HG03103 (cell line): Measurements from ENCODE around the gene BRPF1.
A peak's percentile ranks its signal among the peaks of the same experiment; 100 is the strongest.

ENCODE experiments used
- ATAC-seq: cut with Tn5 transposase; IDR thresholded peaks from one replicate; pipeline ENCODE4 v1.9.1; 2021; ENCODE audit warnings: low read depth; ENCODE audit not compliant: unreplicated experiment

The BRPF1 gene

DNA sequence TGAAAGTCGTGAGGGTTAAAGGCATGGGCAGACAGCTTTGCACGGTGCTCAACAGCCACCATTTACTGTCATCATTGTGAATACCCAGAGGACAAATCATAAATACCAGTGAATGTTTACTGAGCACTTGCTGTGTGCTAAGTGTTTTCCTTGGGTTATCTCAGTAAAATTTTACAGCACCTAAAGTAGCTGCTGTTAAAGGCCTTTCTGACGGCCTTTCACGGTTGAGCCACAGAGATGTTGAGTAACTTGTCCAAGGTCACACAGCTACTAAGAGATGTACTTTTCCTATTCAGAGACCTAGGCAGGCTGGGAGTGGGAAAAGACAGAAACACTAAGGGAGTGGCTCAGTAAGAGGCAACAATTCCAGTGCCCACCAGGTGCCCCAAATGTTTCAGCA is 28.3 kb upstream of the BRPF1 start:
- no peak for ATAC-seq

DNA sequence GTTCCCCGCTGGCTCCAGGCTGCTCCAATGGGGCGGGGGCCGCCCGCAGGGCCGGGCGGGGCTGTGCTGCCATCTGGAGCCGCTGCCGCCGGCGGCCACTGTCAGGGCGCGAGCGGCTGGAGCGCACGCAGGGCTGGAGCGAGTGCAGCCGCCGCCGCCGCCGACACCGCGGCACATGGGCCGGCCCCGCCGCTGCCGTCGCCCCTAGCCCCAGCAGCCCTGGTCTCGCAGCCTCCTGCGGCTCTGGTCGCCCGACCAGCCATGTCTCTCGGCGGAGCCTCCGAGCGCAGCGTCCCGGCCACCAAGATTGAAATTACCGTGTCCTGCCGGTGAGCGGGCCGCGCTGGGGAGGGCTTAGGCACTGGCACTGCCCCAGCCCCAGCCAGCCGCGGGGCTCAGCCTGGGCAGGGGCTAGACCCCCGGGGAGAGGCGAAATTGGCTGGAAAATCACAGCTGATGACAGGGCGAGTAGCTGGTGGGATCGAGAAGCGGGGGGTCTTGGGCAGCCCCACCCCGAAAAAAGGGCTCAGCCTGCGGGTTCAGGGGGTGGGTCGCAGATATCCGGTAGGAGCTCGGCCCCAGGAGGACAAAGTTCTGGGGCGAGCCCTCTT is 27.7 kb upstream of the BRPF1 start, which contains the start of gene CPNE9:
Gene CPNE9, plus strand, starts transcription at position 98 of the 611 bp plus-strand sequence. Its CDS starts 164 bp downstream, at position 262.
- ATAC-seq: no peak

DNA sequence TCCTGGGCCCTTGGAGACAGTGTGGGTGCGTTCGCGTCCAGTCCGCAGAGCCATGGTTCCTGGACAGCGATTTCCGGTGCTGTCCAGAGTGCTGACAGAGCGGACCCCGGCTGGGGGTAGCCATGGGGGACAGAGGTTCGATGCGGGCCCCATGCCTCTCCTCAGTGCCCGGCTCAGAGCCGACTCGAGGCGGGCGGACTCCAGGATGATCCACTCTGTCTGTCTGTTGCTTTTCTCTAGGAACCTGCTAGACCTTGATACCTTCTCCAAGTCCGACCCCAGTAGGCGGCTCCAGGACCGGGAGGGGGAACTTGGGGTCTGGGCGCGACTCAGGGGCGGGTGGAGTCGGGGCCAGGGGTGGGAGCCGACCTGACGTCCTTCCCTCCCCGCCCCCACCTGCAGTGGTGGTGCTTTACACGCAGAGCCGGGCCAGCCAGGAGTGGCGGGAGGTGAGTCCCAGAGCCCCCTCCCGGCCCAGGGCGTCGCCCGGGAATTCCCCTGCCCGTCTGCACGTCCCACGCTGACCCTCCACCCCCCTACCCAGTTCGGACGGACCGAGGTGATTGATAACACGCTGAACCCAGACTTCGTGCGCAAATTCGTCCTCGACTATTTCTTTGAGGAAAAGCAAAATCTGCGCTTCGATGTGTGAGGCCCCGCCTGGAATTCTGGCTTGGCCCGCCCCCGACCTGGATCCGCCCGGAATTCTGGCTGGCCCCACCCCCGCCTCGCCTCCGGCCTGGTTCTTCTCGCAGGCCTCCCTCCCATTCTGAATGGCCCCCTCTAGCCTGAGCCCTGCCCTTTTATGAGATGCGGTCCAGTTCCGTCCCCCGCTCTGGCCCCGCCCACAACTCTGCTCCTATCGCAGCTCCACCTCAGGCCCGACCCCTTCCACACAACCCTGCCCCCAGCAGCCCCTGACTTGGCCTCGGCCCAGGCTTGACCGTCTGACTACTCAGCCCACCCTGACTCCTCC is 26.9 kb upstream of the BRPF1 start:
- ATAC-seq: no peak

DNA sequence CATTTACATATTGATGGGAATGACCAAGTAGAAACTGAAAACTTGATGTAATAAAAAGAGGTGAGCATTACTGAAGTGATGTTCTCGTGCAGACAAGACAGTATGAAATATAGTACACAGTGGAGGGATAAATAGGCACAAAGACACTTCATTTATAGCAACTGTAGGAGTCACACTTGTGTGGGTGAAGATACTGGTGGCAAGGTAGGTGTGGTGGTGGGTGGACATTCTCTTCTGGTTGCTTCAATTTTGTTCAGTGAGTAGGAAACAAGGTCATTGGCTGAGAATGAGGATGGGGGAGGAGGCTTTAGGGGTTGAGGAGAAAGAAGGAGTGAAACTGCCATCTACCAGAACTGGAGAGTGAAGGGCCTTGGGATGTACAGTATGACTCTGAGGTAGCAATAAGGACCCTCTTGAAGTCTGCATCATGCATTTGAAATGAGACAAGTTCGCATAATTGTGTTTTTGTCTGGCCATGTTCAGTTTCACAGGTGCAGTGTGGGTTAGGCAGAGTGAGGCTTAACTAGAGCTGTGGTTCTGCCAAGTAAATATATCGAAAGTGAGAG is 21.3 kb upstream of the BRPF1 start:
- ATAC-seq: no peak

DNA sequence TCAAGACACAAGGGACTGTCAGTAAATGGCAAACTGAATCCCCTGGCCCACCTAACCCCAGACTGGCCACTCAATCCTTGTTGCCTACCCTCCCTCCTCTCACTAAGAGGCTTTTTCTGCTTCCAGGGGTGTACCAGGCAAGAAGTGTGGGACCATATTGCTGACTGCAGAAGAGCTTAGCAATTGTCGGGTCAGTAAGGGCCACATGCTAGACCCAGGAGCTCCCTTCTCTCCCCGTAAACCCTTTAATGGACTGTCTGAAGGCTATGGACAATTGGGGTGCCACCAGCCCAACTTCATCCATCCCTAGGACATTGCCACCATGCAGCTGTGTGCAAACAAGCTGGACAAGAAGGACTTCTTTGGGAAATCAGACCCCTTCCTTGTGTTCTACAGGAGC is 19.1 kb upstream of the BRPF1 start:
- no peak for ATAC-seq

DNA sequence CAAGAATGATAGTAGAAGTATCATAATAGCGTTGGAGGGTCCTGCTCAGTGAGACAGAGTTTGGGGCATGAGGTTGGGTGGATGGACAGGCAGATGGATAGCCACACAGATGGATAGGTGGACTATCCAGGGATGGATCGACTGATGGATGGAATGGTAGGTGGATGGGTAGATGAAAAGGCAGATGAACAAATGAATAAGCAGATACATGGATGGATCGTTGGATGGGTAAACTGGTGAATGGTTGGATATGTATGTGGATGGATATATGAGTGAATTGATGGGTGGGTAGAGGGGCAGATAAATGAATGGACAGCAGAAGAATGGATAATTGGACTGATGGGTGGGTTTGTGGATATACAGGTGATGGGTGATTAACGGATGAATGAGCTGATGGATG is 18.4 kb upstream of the BRPF1 start:
- ATAC-seq: no peak

DNA sequence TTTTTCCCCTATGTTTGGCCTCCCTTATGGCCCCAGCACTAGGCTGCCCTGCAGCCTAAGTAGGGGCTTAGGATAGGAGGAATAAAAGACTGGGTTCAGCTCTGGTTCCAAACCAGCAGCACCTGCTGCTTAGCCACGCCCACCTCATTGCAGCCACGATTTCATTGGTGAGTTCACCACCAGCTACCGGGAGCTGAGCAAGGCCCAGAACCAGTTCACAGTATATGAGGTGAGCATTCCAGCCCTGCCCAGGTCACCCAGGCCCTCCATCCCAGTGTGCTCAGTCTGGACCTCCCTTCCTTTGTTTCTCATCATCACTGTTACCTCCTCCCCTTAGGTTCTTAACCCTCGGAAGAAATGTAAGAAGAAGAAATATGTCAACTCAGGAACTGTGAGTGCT is 16.4 kb upstream of the BRPF1 start:
- ATAC-seq: no peak

DNA sequence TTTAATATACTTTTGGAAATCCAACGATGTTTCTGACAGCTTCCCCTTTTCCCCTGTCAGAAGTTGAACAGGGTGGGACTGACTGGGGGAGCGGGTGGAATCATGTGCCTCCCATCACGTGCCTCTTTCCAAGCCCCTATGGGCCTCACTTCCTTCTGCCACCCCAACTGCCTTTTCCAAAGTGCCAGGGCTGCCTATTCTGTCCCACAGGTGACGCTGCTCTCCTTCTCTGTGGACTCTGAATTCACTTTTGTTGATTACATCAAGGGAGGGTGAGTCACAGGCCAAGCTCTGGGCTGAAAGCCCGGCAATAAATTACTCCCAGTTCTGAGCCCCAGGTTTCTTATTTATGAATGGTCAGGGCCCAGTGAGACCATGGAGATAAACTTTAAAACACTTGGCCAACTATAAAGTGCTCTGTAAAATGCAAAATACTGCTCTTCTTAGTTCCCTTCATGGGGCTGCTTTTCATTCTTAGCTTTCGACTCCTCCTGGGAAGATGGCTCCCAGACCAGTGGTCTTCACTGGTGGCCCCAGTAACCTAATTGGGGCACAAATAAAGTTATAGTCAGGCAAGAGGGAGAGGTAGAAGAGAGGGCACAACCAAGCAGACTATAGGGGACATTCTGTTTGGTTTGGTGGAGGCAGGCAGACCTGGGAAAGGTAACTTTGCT is 15.6 kb upstream of the BRPF1 start:
- ATAC-seq: no peak

DNA sequence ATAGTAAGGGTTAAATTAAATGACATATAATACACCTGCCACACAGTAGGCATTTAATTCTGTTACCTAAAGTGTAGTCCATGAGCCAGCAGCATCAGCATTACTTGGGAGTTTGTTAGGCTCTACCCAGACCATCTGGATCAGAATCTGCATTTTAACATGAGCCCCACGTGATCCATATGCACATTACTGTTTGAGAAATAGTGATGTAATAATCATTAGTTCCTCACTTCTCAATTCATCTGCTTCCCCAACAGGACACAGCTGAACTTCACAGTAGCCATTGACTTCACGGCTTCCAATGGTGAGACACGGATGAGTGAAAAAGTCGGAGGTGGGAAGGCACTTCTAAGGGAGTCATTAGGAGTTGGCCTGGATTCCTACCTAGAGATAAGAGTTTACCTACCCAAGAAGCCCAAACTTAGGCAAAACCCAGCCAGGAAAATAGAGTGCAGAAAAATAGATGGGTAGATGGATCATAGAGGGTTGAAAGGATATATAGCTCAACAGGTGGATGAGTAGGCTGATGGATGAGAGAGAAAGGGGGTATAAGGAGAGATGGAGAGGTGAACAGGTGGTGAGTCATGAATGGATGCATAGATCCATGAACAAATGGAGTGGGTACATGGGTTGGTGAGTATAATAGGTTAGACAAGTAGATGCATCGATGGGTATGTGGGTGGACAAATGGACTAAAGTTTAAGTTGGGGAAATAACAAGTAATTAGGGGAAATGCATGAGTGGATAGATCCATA is 14.6 kb upstream of the BRPF1 start:
- ATAC-seq: no peak

DNA sequence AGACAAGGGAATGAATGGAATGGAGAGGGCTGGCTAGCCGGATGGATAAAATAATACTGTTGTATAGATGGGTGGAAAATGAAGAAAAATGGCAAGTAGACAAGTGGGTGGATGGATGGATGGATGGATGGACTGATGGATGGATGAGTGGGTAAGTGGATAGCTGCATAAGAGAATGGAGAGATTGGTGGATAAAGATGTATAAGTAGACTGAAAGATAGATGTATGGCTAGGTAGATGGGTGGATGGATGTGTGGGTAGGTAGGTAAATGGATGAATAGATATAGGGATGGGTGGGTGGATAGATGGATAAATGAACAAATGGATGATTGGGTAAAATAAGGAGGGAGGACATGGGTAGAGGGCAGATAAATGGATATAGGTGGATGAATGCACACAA is 14.0 kb upstream of the BRPF1 start:
- ATAC-seq: no peak

DNA sequence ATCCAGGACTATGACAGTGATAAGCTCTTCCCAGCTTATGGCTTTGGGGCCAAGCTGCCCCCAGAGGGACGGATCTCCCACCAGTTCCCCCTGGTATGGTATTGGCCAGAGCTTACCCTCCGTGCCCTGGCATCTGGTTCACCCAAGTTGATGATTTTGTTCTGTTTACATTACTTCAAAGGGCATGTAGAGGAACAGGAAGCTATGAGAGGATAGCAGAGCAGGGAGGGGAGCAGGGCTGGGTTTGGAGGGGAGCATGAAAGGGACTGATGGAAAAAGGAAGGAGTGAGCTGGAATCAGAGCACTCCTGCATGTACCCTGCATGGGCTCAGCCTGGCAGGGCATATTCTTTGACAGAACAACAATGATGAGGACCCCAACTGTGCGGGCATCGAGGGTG is 13.4 kb upstream of the BRPF1 start:
- ATAC-seq: no peak

DNA sequence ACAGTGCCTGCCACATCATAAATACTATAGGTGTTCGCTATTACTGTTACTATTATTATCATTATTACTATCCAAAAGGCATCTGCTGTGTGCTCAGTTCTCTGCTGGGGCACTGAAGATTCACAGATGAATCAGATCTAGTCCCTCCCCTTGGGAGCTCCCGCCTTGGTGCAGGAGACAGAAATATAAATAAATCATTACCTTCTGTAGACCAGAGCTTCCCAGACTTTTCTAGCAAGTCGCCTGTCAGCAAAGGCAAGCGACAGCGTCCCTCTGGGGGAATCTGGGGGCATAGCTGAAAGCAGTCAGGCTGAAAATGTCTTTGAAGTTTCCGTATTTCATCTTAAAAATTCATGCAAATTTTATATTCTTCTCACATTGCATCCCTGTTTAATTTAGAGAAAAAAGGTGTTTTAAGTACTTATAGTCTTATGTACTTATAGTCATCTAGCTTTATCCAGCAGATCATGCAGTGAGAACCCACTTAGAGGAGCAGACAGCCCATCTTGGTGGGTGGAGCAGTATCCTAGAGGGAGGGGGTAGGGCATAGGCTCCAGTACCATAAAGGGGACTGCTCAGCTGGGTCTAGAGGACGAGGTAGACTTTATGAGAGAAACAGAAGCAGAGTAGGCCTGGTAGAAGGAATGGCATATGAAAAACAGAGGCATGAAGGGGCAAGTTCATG is 10.4 kb upstream of the BRPF1 start:
- no peak for ATAC-seq

DNA sequence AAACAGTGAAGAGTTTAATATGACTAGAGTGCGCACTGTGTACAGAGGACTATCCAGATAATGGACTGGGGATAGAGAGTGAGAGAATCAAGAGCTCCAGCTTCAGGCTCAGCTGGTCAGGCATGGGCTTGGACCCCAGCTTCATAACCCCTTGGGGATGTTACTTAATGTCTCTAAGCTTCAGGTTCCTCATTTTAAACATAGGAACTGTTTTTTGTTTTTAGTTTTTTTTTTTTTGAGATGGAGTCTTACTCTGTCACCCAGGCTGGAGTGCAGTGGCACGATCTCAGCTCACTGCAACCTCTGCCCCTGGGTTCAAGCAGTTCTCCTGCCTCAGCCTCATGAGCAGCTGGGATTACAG is 9.9 kb upstream of the BRPF1 start:
- no peak for ATAC-seq

DNA sequence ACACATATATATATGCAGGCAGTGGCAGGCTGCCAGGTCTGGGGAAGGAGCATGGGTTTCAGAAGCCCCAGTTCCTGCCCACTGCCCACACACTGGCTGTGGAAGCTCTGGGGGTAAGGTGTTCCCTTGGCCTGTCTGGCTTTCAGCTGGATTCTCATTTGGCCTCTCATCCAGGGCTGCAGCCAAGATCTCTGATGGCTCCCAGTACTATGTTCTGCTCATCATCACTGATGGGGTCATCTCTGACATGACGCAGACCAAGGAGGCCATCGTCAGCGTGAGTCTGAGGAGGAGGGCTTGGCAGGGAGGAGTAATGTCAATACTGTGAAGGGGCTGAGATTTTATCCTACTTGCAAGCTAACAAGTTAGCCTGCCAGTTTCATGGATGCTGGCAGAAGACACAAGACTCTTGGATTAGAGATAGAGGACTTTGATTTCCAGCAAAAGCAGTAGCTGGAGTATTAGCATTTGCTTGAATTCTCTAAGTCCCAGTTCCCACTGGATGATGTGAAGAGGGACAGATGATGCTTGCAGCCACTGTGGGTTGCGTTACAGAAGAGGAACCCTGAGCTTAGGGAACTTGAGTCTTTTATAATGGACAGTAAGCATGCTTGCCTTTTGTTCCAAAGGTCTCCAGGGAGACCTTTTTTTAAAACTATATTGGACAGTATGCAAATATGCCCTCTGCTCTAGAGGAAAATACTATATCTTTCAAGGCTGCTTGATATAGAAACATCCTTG is 5.6 kb upstream of the BRPF1 start:
- no peak for ATAC-seq

DNA sequence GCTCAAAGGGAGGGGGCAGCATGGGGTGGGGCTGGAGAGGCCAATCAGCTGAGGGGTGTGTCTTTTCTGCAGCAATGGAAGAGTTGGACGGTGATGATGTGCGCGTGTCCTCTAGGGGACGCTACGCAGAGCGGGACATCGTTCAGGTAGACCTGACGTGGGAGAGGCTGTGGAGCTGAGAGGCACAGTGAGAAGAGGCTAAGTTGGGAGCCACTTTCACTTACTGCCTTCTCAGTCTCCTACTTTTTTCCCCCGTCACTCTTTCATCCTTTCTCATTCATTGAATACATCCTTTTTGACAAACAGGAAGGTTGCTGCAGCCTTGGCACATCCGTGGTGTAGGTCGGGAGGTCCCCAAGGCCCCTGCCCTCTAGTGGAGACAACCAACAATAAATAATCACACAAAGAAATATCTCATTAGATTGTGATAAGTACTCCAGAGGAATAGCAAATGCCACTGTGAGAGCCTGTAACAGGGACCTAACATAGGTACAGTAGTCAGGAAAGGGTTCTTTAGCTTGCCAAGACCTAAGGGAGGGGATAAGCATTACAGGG is 4.4 kb upstream of the BRPF1 start:
- ATAC-seq: no peak

DNA sequence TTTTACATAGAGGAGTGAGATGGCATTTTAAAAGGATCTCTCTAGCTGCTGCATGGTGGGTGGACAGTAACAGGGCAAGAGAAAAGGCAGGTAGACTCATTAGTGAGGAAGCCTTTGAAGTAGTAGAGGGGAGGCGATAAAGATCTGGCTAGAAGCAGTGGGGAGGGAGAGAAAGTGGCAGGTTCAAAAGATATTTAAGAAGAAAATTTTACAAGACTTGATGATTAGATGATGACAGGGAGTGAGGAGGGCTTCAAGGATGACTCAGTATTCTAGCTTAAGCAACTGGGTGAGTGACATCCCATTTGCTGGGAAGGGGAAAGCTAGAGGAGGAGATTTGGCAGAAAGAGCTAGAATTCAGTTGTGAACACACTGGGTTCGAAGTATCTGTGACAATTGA is 3.8 kb upstream of the BRPF1 start:
- ATAC-seq: no peak

DNA sequence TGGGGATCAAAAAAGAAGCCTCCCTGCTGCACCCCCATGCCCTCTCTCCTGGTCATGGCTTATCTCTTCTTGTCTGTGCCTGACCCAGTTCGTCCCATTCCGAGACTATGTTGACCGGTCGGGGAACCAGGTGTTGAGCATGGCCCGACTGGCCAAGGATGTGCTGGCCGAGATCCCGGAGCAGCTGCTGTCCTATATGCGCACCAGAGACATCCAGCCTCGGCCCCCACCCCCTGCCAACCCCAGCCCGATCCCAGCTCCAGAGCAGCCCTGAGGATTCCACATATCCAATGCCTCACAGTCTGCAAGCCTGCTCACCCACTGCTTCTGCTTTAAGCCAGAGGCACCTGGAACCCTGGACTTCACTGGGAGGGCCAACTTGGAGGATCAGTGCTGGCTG is 2.1 kb upstream of the BRPF1 start:
- no peak for ATAC-seq

DNA sequence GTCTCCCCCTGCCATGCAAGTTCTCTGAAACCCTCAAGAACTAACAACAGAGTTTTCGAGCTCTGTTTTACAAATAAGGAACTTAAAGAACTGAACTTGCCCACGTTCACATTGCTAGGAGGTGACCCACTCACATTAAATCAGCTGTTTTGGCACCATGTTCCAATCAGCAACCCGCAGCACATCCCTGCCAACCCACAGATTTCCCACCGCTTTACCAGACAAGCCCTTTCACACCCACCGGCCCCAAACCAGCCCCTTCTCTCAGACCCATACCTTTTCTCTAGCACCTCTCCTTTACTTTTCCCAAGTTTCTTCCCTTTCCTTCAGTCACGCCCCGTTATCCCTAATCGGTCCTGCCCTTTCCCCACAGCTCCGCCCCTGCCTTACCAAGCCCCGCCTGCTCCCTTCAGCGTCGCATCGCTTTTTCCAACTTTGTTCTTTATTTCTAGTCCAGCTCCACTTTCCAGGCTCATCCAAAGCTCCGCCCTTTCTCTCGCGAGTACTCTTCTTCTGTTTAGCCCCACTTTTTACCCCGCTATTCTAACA is 804 bp upstream of the BRPF1 start:
- ATAC-seq: peak; percentile 26
